ENCODE data around the gene CHST7. TPM values are rescaled to one million over a fixed set of nuclear protein-coding genes. Genes with fewer than 3 reads are reported as not detected.

Gene CHST7
- total RNA-seq, 1 donor from 2014 or later: 5.6 TPM

DNA sequence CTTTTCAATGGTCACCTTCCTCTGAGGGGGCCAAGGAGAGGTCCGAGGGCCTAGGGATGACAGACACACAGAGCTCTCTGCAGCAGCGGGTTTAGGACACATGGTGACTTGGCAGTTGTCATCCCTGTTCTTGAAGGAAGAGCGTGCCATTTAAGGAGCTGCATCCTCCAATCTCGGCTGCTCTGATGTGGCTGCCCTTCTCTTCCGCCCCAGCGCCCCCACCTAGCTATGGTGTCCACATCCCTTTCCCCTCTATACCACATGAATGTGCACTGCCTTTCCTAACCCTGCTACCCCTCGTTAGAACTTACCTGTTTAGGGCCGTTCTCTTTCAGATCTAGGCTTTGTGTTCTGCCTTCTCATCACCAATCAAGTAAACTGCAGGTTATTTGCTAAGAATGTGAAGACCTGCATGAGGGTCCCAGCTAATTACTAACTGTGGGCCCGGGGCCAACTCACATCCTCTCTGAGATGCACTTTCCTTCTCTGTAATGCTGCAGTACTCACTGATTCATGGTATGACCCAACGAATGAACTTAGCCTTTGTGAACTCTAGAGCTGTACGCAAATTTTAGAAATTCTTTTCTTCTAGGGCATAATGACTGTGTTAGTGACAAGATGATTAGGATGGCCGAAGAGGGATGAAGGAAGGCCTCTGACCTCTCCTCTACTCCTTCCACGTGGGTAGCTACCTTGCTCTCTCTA is 38.2 kb downstream of the CHST7 start:
- Mint-ChIP-seq H3K27ac (no peak overlapping the region), H3K27me3 (ENCODE audit: insufficient read depth, low read depth) (no peaks in the 10 kb centered on the region), H3K36me3 (no peaks in the 10 kb centered on the region), H3K4me1 (no peaks in the 10 kb centered on the region), H3K4me3 (no peak overlapping the region), H3K9me3 (no peaks in the 10 kb centered on the region)
- Histone ChIP-seq H3K9ac (no peak overlapping the region), H2AFZ (replicated peaks) (no peak overlapping the region), H3K4me2 (no peak overlapping the region), H3F3A (ENCODE audit: low read depth) (no peaks in the 10 kb centered on the region), H3K4me1 (no peaks in the 10 kb centered on the region), H3K9me3 (ENCODE audit: low read depth) (peaks cover 4% of the 10 kb centered on the region), H3K4me3 (no peak overlapping the region), H3K27me3 (no peaks in the 10 kb centered on the region), H3K36me3 (no peaks in the 10 kb centered on the region), H3K27ac (no peak overlapping the region), H3K79me2 (ENCODE audit: low read depth) (no peaks in the 10 kb centered on the region), H4K20me1 (ENCODE audit: low read depth) (no peaks in the 10 kb centered on the region)
- TF ChIP-seq EZH2 (IDR thresholded peaks at IDR 0.05): no peak
- TF ChIP-seq, protein P1, sequence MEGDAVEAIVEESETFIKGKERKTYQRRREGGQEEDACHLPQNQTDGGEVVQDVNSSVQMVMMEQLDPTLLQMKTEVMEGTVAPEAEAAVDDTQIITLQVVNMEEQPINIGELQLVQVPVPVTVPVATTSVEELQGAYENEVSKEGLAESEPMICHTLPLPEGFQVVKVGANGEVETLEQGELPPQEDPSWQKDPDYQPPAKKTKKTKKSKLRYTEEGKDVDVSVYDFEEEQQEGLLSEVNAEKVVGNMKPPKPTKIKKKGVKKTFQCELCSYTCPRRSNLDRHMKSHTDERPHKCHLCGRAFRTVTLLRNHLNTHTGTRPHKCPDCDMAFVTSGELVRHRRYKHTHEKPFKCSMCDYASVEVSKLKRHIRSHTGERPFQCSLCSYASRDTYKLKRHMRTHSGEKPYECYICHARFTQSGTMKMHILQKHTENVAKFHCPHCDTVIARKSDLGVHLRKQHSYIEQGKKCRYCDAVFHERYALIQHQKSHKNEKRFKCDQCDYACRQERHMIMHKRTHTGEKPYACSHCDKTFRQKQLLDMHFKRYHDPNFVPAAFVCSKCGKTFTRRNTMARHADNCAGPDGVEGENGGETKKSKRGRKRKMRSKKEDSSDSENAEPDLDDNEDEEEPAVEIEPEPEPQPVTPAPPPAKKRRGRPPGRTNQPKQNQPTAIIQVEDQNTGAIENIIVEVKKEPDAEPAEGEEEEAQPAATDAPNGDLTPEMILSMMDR (IDR thresholded peaks at IDR 0.05): no peak
- no peak for DNase-seq (ENCODE audit: low spot score)

DNA sequence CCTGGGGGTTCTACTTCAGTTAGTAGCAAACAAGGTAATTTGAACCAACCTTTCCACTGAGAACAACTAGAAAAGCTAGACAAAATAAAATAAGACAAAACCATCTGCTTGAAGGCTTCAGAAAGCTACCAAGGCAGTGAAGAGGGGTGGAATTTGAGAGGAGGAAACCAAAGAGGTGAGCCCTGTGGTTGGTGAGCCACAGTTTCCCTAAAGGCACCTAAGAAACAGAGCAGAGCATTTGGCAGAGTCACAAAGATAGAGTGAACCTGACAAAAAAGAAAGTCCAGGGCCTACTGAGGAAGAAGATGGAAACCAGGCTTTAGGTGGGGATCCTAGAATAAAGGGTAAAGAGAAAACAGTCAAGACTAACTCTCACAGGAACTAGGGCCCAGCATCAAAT is 44.3 kb downstream of the CHST7 start:
- no peaks in the 10 kb centered on the region for H3F3A ChIP-seq (ENCODE audit: low read depth)
- no peaks in the 10 kb centered on the region for H3K4me1 ChIP-seq
- peaks cover 24% of the 10 kb centered on the region for H3K9me3 ChIP-seq (ENCODE audit: low read depth)
- H3K27me3 Mint-ChIP-seq (ENCODE audit: insufficient read depth, low read depth): no peaks in the 10 kb centered on the region
- no peak for DNase-seq (ENCODE audit: low spot score)
- no peak overlapping the region for H3K9ac ChIP-seq
- no peak overlapping the region for H3K4me3 ChIP-seq
- no peaks in the 10 kb centered on the region for H3K79me2 ChIP-seq (ENCODE audit: low read depth)
- H3K27ac Mint-ChIP-seq: no peak overlapping the region
- no peak overlapping the region for H3K4me3 Mint-ChIP-seq
- H3K9me3 Mint-ChIP-seq: peaks cover 11% of the 10 kb centered on the region
- TF ChIP-seq EZH2phosphoT487 (IDR thresholded peaks at IDR 0.05) (no peak), EZH2 (IDR thresholded peaks at IDR 0.05) (no peak)
- TF ChIP-seq, protein P1 (IDR thresholded peaks at IDR 0.05): no peak
- no peaks in the 10 kb centered on the region for H3K4me1 Mint-ChIP-seq
- no peaks in the 10 kb centered on the region for H3K27me3 ChIP-seq
- no peaks in the 10 kb centered on the region for H4K20me1 ChIP-seq (ENCODE audit: low read depth)
- no peaks in the 10 kb centered on the region for H3K36me3 ChIP-seq
- no peak overlapping the region for H3K4me2 ChIP-seq
- H3K27ac ChIP-seq: no peak overlapping the region
- peaks cover 2% of the 10 kb centered on the region for H3K36me3 Mint-ChIP-seq
- H2AFZ ChIP-seq (replicated peaks): no peak overlapping the region

DNA sequence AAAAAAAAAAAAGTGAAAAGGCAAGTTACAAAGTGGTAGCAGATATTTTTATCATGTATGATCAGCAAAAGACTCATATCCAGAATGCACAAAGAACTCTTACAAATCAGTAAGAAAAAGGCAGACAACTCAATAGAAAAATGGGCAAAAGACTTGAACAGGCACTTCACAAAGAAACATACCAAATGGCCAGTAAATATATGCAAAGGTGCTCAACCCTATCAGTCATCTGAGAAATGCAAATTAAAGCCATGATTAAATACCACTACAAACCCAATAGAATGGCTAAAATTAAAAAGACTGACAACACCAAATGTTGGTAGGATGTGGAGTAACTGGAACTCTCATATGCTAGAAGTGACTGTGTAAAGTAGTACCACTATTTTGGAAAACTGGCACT is 45.4 kb downstream of the CHST7 start:
- no peaks in the 10 kb centered on the region for H3K36me3 ChIP-seq
- H3K36me3 Mint-ChIP-seq: peaks cover 2% of the 10 kb centered on the region
- no peaks in the 10 kb centered on the region for H3K4me1 Mint-ChIP-seq
- H3F3A ChIP-seq (ENCODE audit: low read depth): no peaks in the 10 kb centered on the region
- no peak overlapping the region for H3K27ac Mint-ChIP-seq
- H3K4me3 Mint-ChIP-seq: no peak overlapping the region
- H3K79me2 ChIP-seq (ENCODE audit: low read depth): no peaks in the 10 kb centered on the region
- H3K4me1 ChIP-seq: no peaks in the 10 kb centered on the region
- H3K27me3 ChIP-seq: no peaks in the 10 kb centered on the region
- no peak overlapping the region for H3K4me3 ChIP-seq
- H3K9me3 ChIP-seq (ENCODE audit: low read depth): peaks cover 24% of the 10 kb centered on the region
- H3K27ac ChIP-seq: no peak overlapping the region
- no peak overlapping the region for H3K9ac ChIP-seq
- H3K27me3 Mint-ChIP-seq (ENCODE audit: insufficient read depth, low read depth): no peaks in the 10 kb centered on the region
- no peak for TF ChIP-seq EZH2 (IDR thresholded peaks at IDR 0.05)
- TF ChIP-seq, protein P1 (IDR thresholded peaks at IDR 0.05): no peak
- H3K9me3 Mint-ChIP-seq: peaks cover 11% of the 10 kb centered on the region
- H3K4me2 ChIP-seq: no peak overlapping the region
- no peak for DNase-seq (ENCODE audit: low spot score)
- no peak overlapping the region for H2AFZ ChIP-seq (replicated peaks)
- H4K20me1 ChIP-seq (ENCODE audit: low read depth): no peaks in the 10 kb centered on the region
